ENCODE measurements around the gene GADL1.

Gene GADL1, protein sequence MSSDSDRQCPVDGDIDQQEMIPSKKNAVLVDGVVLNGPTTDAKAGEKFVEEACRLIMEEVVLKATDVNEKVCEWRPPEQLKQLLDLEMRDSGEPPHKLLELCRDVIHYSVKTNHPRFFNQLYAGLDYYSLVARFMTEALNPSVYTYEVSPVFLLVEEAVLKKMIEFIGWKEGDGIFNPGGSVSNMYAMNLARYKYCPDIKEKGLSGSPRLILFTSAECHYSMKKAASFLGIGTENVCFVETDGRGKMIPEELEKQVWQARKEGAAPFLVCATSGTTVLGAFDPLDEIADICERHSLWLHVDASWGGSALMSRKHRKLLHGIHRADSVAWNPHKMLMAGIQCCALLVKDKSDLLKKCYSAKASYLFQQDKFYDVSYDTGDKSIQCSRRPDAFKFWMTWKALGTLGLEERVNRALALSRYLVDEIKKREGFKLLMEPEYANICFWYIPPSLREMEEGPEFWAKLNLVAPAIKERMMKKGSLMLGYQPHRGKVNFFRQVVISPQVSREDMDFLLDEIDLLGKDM

DNA sequence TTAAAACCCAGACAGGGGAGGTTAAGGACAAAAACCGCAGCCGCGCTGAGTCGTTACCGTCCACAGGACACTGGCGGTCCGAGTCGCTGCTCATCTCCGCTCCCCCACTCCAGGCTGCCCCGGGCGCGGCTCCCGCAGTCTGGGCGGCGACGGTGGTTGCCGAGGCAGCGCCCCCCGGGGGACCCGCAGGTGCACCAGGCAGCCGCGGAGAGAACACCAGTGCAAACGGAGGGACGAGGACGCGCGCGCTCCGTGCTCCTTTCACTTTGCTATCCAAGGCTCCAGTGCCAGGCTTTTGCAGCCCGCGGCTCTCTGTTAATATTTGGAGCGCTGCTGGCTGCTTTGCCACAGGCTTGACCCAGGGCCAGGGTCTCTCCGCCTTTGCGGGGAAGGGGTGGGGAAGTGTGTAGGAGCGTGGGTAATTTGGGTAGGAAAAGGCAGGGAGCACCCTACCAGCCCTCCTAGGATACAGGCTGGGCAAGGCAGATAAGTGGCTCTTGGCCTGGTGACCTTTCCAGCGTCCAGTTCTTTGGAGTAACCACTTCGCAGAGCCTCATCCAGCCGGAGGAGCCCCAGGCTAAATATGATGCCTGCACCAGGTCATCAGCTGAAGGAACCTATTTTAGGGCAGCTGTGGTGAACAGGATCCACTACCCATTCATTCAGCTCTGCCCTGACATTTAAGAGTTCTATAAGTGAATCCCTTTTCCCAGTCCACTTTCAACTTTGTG is at the start of gene GADL1:
Gene GADL1, minus strand, starts transcription at position 141 of the 731 bp plus-strand sequence. Its CDS starts 47 bp downstream, at position 94.
- H3K9ac ChIP-seq (ENCODE audit: insufficient read length): peak within 1 kb of the TSS; percentile 20
- no peaks in the 10 kb centered on the region for H3K9me3 ChIP-seq (ENCODE audit: low read depth, low read length)
- no peaks in the 10 kb centered on the region for H3K36me3 ChIP-seq (ENCODE audit: insufficient read depth, low read length)
- no peak within 1 kb of the TSS for H3K27ac ChIP-seq
- TF ChIP-seq FOXP2 (optimal IDR thresholded peaks at IDR 0.05; ENCODE audit: control extremely low read depth, extremely low read length, insufficient read depth) (no peak), EZH2 (IDR thresholded peaks at IDR 0.05) (no peak), POLR2AphosphoS5 (IDR thresholded peaks at IDR 0.05; ENCODE audit: borderline replicate concordance, low read depth, low read length) (no peak)
- no peak for DNase-seq (ENCODE audit: low read depth, low spot score)
- H3K4me3 ChIP-seq: peak within 1 kb of the TSS; percentile 76

DNA sequence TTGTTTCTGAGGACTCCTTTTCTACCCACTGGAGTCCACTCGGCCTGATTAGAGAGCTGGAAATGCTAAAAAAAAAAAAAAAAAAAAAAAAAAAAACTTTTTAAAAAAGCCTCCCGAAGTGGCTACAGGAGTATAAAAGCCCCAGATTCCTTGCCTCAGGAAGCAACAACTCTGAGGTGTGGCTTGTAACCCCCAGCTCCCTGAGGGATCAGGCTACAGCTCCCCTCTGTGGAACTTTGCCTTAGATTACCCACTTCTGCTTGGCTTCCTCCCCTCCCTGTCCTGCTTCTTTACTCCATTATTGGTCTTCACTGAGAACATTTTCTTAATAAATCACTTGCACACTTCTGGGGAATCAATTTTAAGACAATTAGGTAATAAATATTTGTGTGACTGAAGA is 49.7 kb upstream of the GADL1 start:
- H3K9me3 ChIP-seq (ENCODE audit: low read depth, low read length): no peaks in the 10 kb centered on the region
- no peak for TF ChIP-seq POLR2AphosphoS5 (IDR thresholded peaks at IDR 0.05; ENCODE audit: borderline replicate concordance, low read depth, low read length)
- no peak for TF ChIP-seq FOXP2 (optimal IDR thresholded peaks at IDR 0.05; ENCODE audit: control extremely low read depth, extremely low read length, insufficient read depth)
- no peak for TF ChIP-seq EZH2 (IDR thresholded peaks at IDR 0.05)
- no peak for DNase-seq (ENCODE audit: low read depth, low spot score)
- H3K27ac ChIP-seq: no peak overlapping the region
- no peak overlapping the region for H3K4me3 ChIP-seq
- H3K36me3 ChIP-seq (ENCODE audit: insufficient read depth, low read length): no peaks in the 10 kb centered on the region
- H3K9ac ChIP-seq (ENCODE audit: insufficient read length): no peak overlapping the region

DNA sequence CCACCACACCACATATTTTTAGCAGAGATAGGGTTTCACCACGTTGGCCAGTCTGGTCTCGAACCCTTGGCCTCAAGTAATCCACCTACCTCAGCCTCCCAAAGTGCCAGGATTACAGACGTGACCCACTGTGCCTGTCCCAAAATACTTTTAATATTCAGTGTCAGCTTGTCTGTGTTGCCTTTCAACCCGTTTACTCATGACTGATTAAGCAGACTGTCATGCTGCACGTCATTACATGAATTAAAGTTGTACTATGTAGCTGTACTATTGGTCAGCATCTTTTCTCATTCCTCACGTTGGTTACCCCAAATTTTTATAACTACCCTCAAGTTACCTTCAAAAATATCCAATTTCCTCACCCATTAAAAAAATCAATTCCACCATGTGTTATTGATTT is 48.7 kb upstream of the GADL1 start:
- Histone ChIP-seq H3K36me3 (ENCODE audit: insufficient read depth, low read length) (no peaks in the 10 kb centered on the region), H3K9ac (ENCODE audit: insufficient read length) (no peak overlapping the region), H3K27ac (no peak overlapping the region), H3K9me3 (ENCODE audit: low read depth, low read length) (no peaks in the 10 kb centered on the region), H3K4me3 (no peak overlapping the region)
- no peak for TF ChIP-seq EZH2 (IDR thresholded peaks at IDR 0.05)
- TF ChIP-seq FOXP2 (optimal IDR thresholded peaks at IDR 0.05; ENCODE audit: control extremely low read depth, extremely low read length, insufficient read depth): no peak
- TF ChIP-seq POLR2AphosphoS5 (IDR thresholded peaks at IDR 0.05; ENCODE audit: borderline replicate concordance, low read depth, low read length): no peak
- no peak for DNase-seq (ENCODE audit: low read depth, low spot score)

DNA sequence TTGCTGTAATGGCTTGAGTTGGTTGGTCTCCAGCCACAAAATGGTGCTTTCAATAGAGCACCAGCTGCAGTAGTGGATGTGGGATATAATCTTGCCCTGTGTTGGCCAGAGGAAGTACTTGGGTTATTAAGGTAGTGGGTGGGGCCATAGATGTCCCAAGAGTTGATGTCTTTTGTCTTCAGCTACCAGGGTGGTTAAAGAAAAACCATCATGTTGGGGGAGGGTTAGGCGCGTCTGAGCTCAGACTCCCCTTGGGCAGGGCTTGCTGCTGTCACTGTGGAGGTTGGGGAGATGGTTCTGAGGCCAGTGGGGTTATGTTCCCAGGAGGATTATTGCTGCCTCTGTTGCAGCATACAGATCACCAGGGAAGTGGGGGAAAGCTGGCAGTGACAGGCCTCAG is 46.9 kb upstream of the GADL1 start:
- DNase-seq (ENCODE audit: low read depth, low spot score): no peak
- no peak overlapping the region for H3K4me3 ChIP-seq
- H3K36me3 ChIP-seq (ENCODE audit: insufficient read depth, low read length): no peaks in the 10 kb centered on the region
- no peaks in the 10 kb centered on the region for H3K9me3 ChIP-seq (ENCODE audit: low read depth, low read length)
- no peak overlapping the region for H3K27ac ChIP-seq
- TF ChIP-seq EZH2 (IDR thresholded peaks at IDR 0.05) (no peak), FOXP2 (optimal IDR thresholded peaks at IDR 0.05; ENCODE audit: control extremely low read depth, extremely low read length, insufficient read depth) (no peak), POLR2AphosphoS5 (IDR thresholded peaks at IDR 0.05; ENCODE audit: borderline replicate concordance, low read depth, low read length) (no peak)
- H3K9ac ChIP-seq (ENCODE audit: insufficient read length): no peak overlapping the region

DNA sequence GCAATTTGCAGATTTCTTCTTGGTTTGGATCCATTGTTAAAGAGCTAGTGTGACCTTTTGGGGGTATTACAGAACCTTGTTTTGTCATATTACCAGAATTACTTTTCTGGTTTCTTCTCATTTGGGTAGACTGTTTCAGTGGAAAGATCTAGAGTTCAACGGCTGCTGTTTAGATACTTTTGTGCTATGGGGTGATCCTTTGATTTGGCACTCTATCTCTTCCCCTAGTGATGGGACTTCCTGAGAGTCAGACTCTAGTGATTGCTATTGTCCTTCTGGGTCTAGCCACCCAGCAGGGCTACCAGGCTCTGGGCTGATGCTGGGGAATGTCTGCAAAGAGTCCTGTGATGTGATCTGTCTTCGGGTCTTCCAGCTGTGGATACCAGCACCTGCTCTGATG is 46.3 kb upstream of the GADL1 start:
- no peak overlapping the region for H3K27ac ChIP-seq
- no peak for TF ChIP-seq FOXP2 (optimal IDR thresholded peaks at IDR 0.05; ENCODE audit: control extremely low read depth, extremely low read length, insufficient read depth)
- TF ChIP-seq EZH2 (IDR thresholded peaks at IDR 0.05): no peak
- TF ChIP-seq POLR2AphosphoS5 (IDR thresholded peaks at IDR 0.05; ENCODE audit: borderline replicate concordance, low read depth, low read length): no peak
- no peak overlapping the region for H3K4me3 ChIP-seq
- H3K9me3 ChIP-seq (ENCODE audit: low read depth, low read length): no peaks in the 10 kb centered on the region
- DNase-seq (ENCODE audit: low read depth, low spot score): no peak
- no peak overlapping the region for H3K9ac ChIP-seq (ENCODE audit: insufficient read length)
- H3K36me3 ChIP-seq (ENCODE audit: insufficient read depth, low read length): no peaks in the 10 kb centered on the region

DNA sequence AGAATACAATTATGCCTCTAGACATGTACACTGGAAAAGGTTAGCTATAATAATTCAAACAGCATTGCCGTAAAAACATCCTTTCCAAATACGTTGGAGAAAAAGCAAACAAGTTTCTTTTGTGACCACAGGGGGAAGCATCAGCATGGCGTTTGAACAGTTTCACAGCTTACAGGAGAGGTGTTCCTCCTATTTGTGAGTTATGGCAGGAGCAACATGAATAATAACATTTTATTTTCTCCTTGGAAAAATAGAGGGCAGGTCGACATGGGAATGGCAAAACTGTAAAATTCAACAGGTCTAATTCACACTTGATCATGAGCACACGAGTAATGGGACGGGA is 39.7 kb upstream of the GADL1 start:
- Histone ChIP-seq H3K9me3 (ENCODE audit: low read depth, low read length) (no peaks in the 10 kb centered on the region), H3K9ac (ENCODE audit: insufficient read length) (no peak overlapping the region), H3K27ac (no peak overlapping the region), H3K4me3 (no peak overlapping the region), H3K36me3 (ENCODE audit: insufficient read depth, low read length) (no peaks in the 10 kb centered on the region)
- TF ChIP-seq EZH2 (IDR thresholded peaks at IDR 0.05) (no peak), FOXP2 (optimal IDR thresholded peaks at IDR 0.05; ENCODE audit: control extremely low read depth, extremely low read length, insufficient read depth) (no peak), POLR2AphosphoS5 (IDR thresholded peaks at IDR 0.05; ENCODE audit: borderline replicate concordance, low read depth, low read length) (no peak)
- no peak for DNase-seq (ENCODE audit: low read depth, low spot score)

DNA sequence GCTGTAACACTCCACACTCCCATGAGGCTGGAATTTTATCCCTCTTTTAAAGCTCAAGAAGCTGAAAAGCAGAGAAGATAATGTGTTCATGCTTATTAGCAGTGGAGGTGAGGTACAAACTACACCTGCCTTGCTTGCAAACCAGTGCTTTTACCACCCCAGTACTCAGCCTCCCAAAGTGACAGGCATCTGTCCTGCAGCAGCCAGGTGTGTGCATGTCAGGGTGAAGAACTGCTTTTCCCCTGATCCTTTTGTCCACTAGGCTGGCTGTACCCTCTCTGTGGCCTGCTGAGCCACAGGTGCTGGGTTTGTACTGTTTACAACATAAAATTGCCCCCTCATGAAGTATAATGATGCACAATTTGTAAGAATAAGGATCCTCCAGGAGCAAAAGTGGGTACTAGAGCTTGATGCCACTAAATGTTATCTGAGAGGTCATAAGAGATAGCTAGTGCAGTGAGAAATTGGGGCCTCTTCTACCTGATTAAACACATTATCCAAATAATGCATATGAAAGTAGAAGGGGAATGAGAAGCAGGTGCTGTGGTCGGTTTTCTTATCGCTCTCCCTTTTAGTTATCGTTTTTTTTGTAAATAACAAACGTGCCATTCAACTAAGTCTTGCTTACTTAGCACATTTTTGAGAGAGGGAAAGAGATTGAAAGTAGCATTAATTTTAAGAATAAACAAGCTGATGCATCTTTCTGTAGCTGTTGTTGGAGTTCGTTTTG is 39.2 kb upstream of the GADL1 start:
- H3K9ac ChIP-seq (ENCODE audit: insufficient read length): no peak overlapping the region
- no peaks in the 10 kb centered on the region for H3K36me3 ChIP-seq (ENCODE audit: insufficient read depth, low read length)
- no peak for DNase-seq (ENCODE audit: low read depth, low spot score)

More for the DNA sequence above, 39.2 kb upstream of the GADL1 start:
- TF ChIP-seq POLR2AphosphoS5 (IDR thresholded peaks at IDR 0.05; ENCODE audit: borderline replicate concordance, low read depth, low read length) (no peak), FOXP2 (optimal IDR thresholded peaks at IDR 0.05; ENCODE audit: control extremely low read depth, extremely low read length, insufficient read depth) (no peak), EZH2 (IDR thresholded peaks at IDR 0.05) (no peak)
- Histone ChIP-seq H3K27ac (no peak overlapping the region), H3K9me3 (ENCODE audit: low read depth, low read length) (no peaks in the 10 kb centered on the region), H3K4me3 (no peak overlapping the region)
